Hematopoietic multipotent progenitor cell treated with erythropoietin and hydrocortisone succinate and interleukin-3 and kit ligand, for 8 days (in vitro differentiated cells): ENCODE results near the gene NEXMIF.
A peak's percentile ranks its signal among the peaks of the same experiment; 100 is the strongest.
"Not testable (repeated sequence)": the region's sequence is repeated elsewhere in the genome, so short reads cannot be mapped to it uniquely, and the experiment has no call there.

Experiments used
- DNase-seq: peaks from one replicate; pipeline ENCODE4 v3.0.0-alpha.2; 2015

Gene NEXMIF

GRCh38 chrX:74925225-74926088 is at the start of gene NEXMIF:
TSS of gene NEXMIF (minus strand) at chrX:74925452.
- peak; percentile 6 for DNase-seq

- DNase-seq, result not testable (repeated sequence)
These were observed 36.7 kb upstream of the NEXMIF start for GRCh38 chrX:74961962-74962361.

GRCh38 chrX:74949717-74950116 is 24.5 kb upstream of the NEXMIF start:
- no peak for DNase-seq

GRCh38 chrX:74940414-74940813 is 15.2 kb upstream of the NEXMIF start:
- DNase-seq, result no peak

- no peak for DNase-seq
These were observed 6.0 kb upstream of the NEXMIF start for GRCh38 chrX:74931214-74931613.

GRCh38 chrX:74924449-74925224 is 615 bp downstream of the NEXMIF start:
- DNase-seq, result no peak

GRCh38 chrX:74923942-74924448 is 1.3 kb downstream of the NEXMIF start:
- no peak for DNase-seq

- no peak for DNase-seq
These were observed 2.2 kb downstream of the NEXMIF start for GRCh38 chrX:74922922-74923543.

GRCh38 chrX:74911494-74911893 is 13.8 kb downstream of the NEXMIF start:
- DNase-seq, result no peak

- no peak for DNase-seq
These were observed 18.8 kb downstream of the NEXMIF start for GRCh38 chrX:74906417-74906816.

- DNase-seq, result no peak
These were observed 22.4 kb downstream of the NEXMIF start for GRCh38 chrX:74902806-74903205.

GRCh38 chrX:74892561-74892960 is 32.7 kb downstream of the NEXMIF start:
- DNase-seq, result no peak

- no peak for DNase-seq
These were observed 34.4 kb downstream of the NEXMIF start for GRCh38 chrX:74890676-74891430.

GRCh38 chrX:74882383-74882782 is 42.9 kb downstream of the NEXMIF start:
- not testable (repeated sequence) for DNase-seq

- no peak for DNase-seq
These were observed 59.5 kb downstream of the NEXMIF start for GRCh38 chrX:74865725-74866124.

- no peak for DNase-seq
These were observed 72.0 kb downstream of the NEXMIF start for GRCh38 chrX:74853255-74853654.

GRCh38 chrX:74835566-74835965 is 89.7 kb downstream of the NEXMIF start:
- DNase-seq, result no peak

GRCh38 chrX:74819797-74820196 is 105.5 kb downstream of the NEXMIF start:
- not testable (repeated sequence) for DNase-seq

- no peak for DNase-seq
These were observed 110.6 kb downstream of the NEXMIF start for GRCh38 chrX:74814681-74815080.

GRCh38 chrX:74804574-74804973 is 120.7 kb downstream of the NEXMIF start:
- DNase-seq, result no peak

- DNase-seq, result no peak
These were observed 125.2 kb downstream of the NEXMIF start for GRCh38 chrX:74800062-74800461.

GRCh38 chrX:74797338-74797887 is 127.8 kb downstream of the NEXMIF start:
- DNase-seq, result no peak
